22Rv1 (cell line): Measurements from ENCODE around the gene CDRT15L2.
"Not testable (repeated sequence)": the region's sequence is repeated elsewhere in the genome, so short reads cannot be mapped to it uniquely, and the experiment has no call there.

Experiments
- CTCF ChIP-seq: fragments of 450-650 bp; IDR thresholded peaks from 2 replicates; pipeline ENCODE4 v1.5.1; 2017; ENCODE audit warnings: mild to moderate bottlenecking
- ZFX ChIP-seq: fragments of 450-650 bp; IDR thresholded peaks from 2 replicates; pipeline ENCODE4 v1.6.1; 2017; ENCODE audit warnings: antibody characterized with exemption, borderline replicate concordance

- TF ChIP-seq CTCF, ZFX: not testable (repeated sequence)
These were observed 7.9 kb upstream of the CDRT15L2 start for GRCh38 chr17:20571653-20572052.
